ENCODE results near the gene ESPN. TPM values are rescaled to one million over a fixed set of nuclear protein-coding genes. Genes with fewer than 3 reads are reported as not detected.
"Not testable (repeated sequence)": the region's sequence is repeated elsewhere in the genome, so short reads cannot be mapped to it uniquely, and the experiment has no call there.

Gene ESPN
- total RNA-seq, 1 experiment from 2014 or later: not detected

- no peak for DNase-seq (ENCODE audit: low read depth)
These were observed 22.6 kb downstream of the ESPN start for GRCh38 chr1:6447016-6447817.

GRCh38 chr1:6447818-6448748 is 23.5 kb downstream of the ESPN start:
- no peak for DNase-seq (ENCODE audit: low read depth)

- no peak for DNase-seq (ENCODE audit: low read depth)
These were observed 24.4 kb downstream of the ESPN start for GRCh38 chr1:6448749-6449631.

- DNase-seq (ENCODE audit: low read depth): no peak
These were observed 25.5 kb downstream of the ESPN start for GRCh38 chr1:6450005-6450450.

GRCh38 chr1:6450486-6450885 is 25.9 kb downstream of the ESPN start:
- DNase-seq (ENCODE audit: low read depth): not testable (repeated sequence)

- no peak for DNase-seq (ENCODE audit: low read depth)
These were observed 26.4 kb downstream of the ESPN start for GRCh38 chr1:6450943-6451373.

- not testable (repeated sequence) for DNase-seq (ENCODE audit: low read depth)
These were observed 29.6 kb downstream of the ESPN start for GRCh38 chr1:6453895-6454855.

GRCh38 chr1:6454856-6455751 is 30.5 kb downstream of the ESPN start:
- DNase-seq (ENCODE audit: low read depth): no peak

- not testable (repeated sequence) for DNase-seq (ENCODE audit: low read depth)
These were observed 31.4 kb downstream of the ESPN start for GRCh38 chr1:6455752-6456520.

GRCh38 chr1:6456800-6457466 is 32.4 kb downstream of the ESPN start:
- DNase-seq (ENCODE audit: low read depth): no peak

- no peak for DNase-seq (ENCODE audit: low read depth)
These were observed 35.3 kb downstream of the ESPN start for GRCh38 chr1:6459850-6460265.

GRCh38 chr1:6460301-6461050 is 35.9 kb downstream of the ESPN start:
- DNase-seq (ENCODE audit: low read depth): no peak

- DNase-seq (ENCODE audit: low read depth): no peak
These were observed 36.5 kb downstream of the ESPN start for GRCh38 chr1:6461051-6461530.

GRCh38 chr1:6461538-6462411 is 37.2 kb downstream of the ESPN start:
- DNase-seq (ENCODE audit: low read depth): no peak

- no peak for DNase-seq (ENCODE audit: low read depth)
These were observed 38.0 kb downstream of the ESPN start for GRCh38 chr1:6462412-6463119.

Data from LHCN-M2 (cell line).